Vagina (tissue), 2 donors: Measurements from ENCODE around the gene ZCCHC7. TPM values are rescaled to one million over a fixed set of nuclear protein-coding genes. Genes with fewer than 3 reads are reported as not detected.
"Not testable (repeated sequence)": the region's sequence is repeated elsewhere in the genome, so short reads cannot be mapped to it uniquely, and the experiment has no call there.

Source experiments
- DNase-seq, 2 donors: peaks; one replicate each; pipeline ENCODE4 v3.0.0-alpha.2; 2017; ENCODE audit errors: extremely low spot score in 2 of 2
- H3K27ac ChIP-seq: fragments of 200-600 bp; sonication (generic); one replicate; pipeline ENCODE4 v1.5.1; 2019
- H3K27me3 ChIP-seq: fragments of 200-600 bp; sonication (generic); one replicate; pipeline ENCODE4 v1.5.1; 2019
- H3K36me3 ChIP-seq, 2 donors: fragments of 200-600 bp; sonication (generic); one replicate each; pipeline ENCODE4 v1.5.1; 2017 to 2019
- H3K4me1 ChIP-seq: fragments of 200-600 bp; sonication (generic); one replicate; pipeline ENCODE4 v1.5.1; 2019
- H3K4me3 ChIP-seq, 2 donors: fragments of 200-600 bp; sonication (generic); 1 replicate in 1 of 2; 2 replicates in 1 of 2; pipeline ENCODE4 v1.5.1; 2016 to 2019
- H3K9me3 ChIP-seq: fragments of 200-600 bp; sonication (generic); one replicate; pipeline ENCODE4 v1.5.1; 2019
- CTCF ChIP-seq, 3 experiments: fragments of 450-650 bp in 2 of 3; fragments of 200-600 bp in 1 of 3; sonication (generic) in 1 of 3; IDR thresholded peaks; one replicate each; pipeline ENCODE4 v1.5.1; 2017 to 2019; ENCODE audit warnings: antibody characterized with exemption in 3 of 3, mild to moderate bottlenecking in 2 of 3, moderate library complexity in 2 of 3
- POLR2A ChIP-seq, 2 donors: fragments of 450-650 bp; IDR thresholded peaks; one replicate each; pipeline ENCODE4 v1.6.1; 2017; ENCODE audit warnings: antibody characterized with exemption in 2 of 2, mild to moderate bottlenecking in 2 of 2, moderate library complexity in 2 of 2
- POLR2AphosphoS5 ChIP-seq, 2 donors: sonication (generic); formaldehyde crosslinking; IDR thresholded peaks; one replicate each; pipeline ENCODE4 v1.9.0; 2017; ENCODE audit warnings: antibody characterized with exemption in 2 of 2, mild to moderate bottlenecking in 2 of 2, low read depth in 1 of 2; ENCODE audit not compliant: insufficient read depth in 1 of 2
- intact Hi-C: fragments of 100-400 bp; cut with DNase I; formaldehyde crosslinking; loops from one replicate; pipeline ENCODE4 v1.15.1; 2023
- total RNA-seq: library from RNA; depleted of rRNA; stranded (reverse); fragments of >200 nt; gene quantifications from one replicate; pipeline ENCODE4 v1.2.3, GENCODE V29; 2016

The ZCCHC7 gene
- total RNA-seq, 1 donor from 2014 or later = 15.2 TPM

- intact Hi-C loops = no loop called here
- no peaks in the 10 kb centered on the region for H3K27me3 ChIP-seq
- no peak for DNase-seq
- H3K4me1 ChIP-seq = no peaks in the 10 kb centered on the region
- H3K9me3 ChIP-seq = no peaks in the 10 kb centered on the region
- H3K36me3 ChIP-seq = no peaks in the 10 kb centered on the region
- no peak overlapping the region for H3K27ac ChIP-seq
- no peak for TF ChIP-seq POLR2A (IDR thresholded peaks at IDR 0.05)
- TF ChIP-seq POLR2AphosphoS5 (IDR thresholded peaks at IDR 0.05; ENCODE audit: insufficient read depth in 1 of 2, low read depth in 1 of 2) = no peak
- no peak for TF ChIP-seq CTCF (IDR thresholded peaks at IDR 0.05)
- no peak overlapping the region for H3K4me3 ChIP-seq
Observed at GRCh38 chr9:37107701-37108100, 12.7 kb upstream of the ZCCHC7 start.

GRCh38 chr9:37114442-37114841, 5.9 kb upstream of the ZCCHC7 start:
- H3K4me1 ChIP-seq, H3K27ac ChIP-seq, H3K36me3 ChIP-seq, DNase-seq, H3K27me3 ChIP-seq, H3K9me3 ChIP-seq, intact Hi-C loops, H3K4me3 ChIP-seq: not testable (repeated sequence)

GRCh38 chr9:37117956-37118355, 2.4 kb upstream of the ZCCHC7 start:
- Histone ChIP-seq H3K9me3 (no peaks in the 10 kb centered on the region), H3K27ac (no peak overlapping the region), H3K4me1 (peaks cover 23% of the 10 kb centered on the region), H3K36me3 (no peaks in the 10 kb centered on the region), H3K27me3 (no peaks in the 10 kb centered on the region), H3K4me3 (no peak overlapping the region)
- intact Hi-C loops = no loop called here
- DNase-seq = no peak
- TF ChIP-seq CTCF (IDR thresholded peaks at IDR 0.05) = no peak
- no peak for TF ChIP-seq POLR2AphosphoS5 (IDR thresholded peaks at IDR 0.05; ENCODE audit: insufficient read depth in 1 of 2, low read depth in 1 of 2)
- no peak for TF ChIP-seq POLR2A (IDR thresholded peaks at IDR 0.05)

GRCh38 chr9:37119360-37119759, 1.0 kb upstream of the ZCCHC7 start:
- H3K27ac ChIP-seq = no peak overlapping the region
- H3K4me1 ChIP-seq = peaks cover 25% of the 10 kb centered on the region
- no peaks in the 10 kb centered on the region for H3K27me3 ChIP-seq
- no peaks in the 10 kb centered on the region for H3K36me3 ChIP-seq
- DNase-seq = no peak
- no peak for TF ChIP-seq POLR2A (IDR thresholded peaks at IDR 0.05)
- no peak for TF ChIP-seq CTCF (IDR thresholded peaks at IDR 0.05)
- no peak for TF ChIP-seq POLR2AphosphoS5 (IDR thresholded peaks at IDR 0.05; ENCODE audit: insufficient read depth in 1 of 2, low read depth in 1 of 2)
- intact Hi-C loops = no loop called here
- H3K9me3 ChIP-seq = no peaks in the 10 kb centered on the region
- H3K4me3 ChIP-seq = peak overlapping the region in 1 of 2 donors; percentile 67

GRCh38 chr9:37120843-37121335, 515 bp downstream of the ZCCHC7 start:
- intact Hi-C loops, DNase-seq, H3K36me3 ChIP-seq, H3K27me3 ChIP-seq, H3K9me3 ChIP-seq: not testable (repeated sequence)
- Histone ChIP-seq H3K4me1 (peaks cover 32% of the 10 kb centered on the region), H3K4me3 (peak overlapping the region; percentile 67 to 97), H3K27ac (peak overlapping the region; percentile 75)

- DNase-seq = no peak
- Histone ChIP-seq H3K36me3 (peaks cover 0 to 5% of the 10 kb centered on the region in 2 donors), H3K4me1 (peaks cover 32% of the 10 kb centered on the region), H3K4me3 (peak overlapping the region; percentile 67 to 97), H3K27me3 (no peaks in the 10 kb centered on the region), H3K27ac (no peak overlapping the region), H3K9me3 (no peaks in the 10 kb centered on the region)
- TF ChIP-seq CTCF (IDR thresholded peaks at IDR 0.05) (no peak), POLR2AphosphoS5 (IDR thresholded peaks at IDR 0.05; ENCODE audit: insufficient read depth in 1 of 2, low read depth in 1 of 2) (no peak), POLR2A (IDR thresholded peaks at IDR 0.05) (no peak)
- intact Hi-C loops = no loop called here
Observed at GRCh38 chr9:37121881-37122280, 1.5 kb downstream of the ZCCHC7 start.
